Measurements from ENCODE around the gene TMEM30B.
"Not testable (repeated sequence)": the region's sequence is repeated elsewhere in the genome, so short reads cannot be mapped to it uniquely, and the experiment has no call there.

Gene TMEM30B, protein sequence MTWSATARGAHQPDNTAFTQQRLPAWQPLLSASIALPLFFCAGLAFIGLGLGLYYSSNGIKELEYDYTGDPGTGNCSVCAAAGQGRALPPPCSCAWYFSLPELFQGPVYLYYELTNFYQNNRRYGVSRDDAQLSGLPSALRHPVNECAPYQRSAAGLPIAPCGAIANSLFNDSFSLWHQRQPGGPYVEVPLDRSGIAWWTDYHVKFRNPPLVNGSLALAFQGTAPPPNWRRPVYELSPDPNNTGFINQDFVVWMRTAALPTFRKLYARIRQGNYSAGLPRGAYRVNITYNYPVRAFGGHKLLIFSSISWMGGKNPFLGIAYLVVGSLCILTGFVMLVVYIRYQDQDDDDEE

DNA sequence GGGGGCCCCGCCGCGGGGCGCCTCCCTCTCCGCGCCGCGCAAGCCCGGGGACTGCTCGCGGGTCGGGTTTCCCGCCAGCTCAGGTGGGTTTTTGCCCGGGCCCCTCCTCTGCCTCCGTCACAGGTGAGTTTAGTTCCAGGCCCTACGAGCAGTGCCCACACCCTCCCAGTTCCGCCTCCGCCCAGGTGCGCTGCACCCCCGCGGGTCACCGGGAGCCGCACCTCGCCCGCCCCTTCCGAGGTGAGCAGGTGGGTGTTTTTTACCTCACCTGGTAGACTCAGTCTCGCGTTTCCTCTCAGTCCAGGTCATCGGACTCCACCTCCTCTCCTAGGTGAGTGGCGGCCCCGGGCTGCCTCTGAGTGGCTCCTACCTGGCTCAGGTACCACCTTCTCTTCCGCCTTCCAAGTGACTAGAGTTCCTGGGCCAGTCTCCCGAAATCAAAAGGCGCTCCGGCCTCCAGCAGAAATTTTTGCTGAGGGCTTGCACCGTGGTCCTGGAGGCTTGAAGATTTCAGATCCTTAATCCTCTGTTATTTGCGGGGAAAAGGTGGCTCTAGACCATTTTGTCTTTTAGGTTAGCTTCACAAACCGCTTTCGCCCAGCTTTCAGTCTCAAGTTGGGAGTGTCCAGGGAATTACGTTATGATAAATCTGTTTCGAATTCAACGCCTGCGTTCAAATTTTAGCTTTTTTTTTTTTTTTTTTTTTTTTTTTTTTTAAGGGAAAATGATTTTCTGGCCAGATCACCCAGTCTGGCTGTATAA is at the start of gene TMEM30B:
Gene TMEM30B, minus strand, starts transcription at position 153 of the 762 bp plus-strand sequence. CDS start 191 bp downstream, outside the sequence.
- no peak for DNase-seq (ENCODE audit: low spot score)

- no peak for DNase-seq (ENCODE audit: low spot score)
Measured at GRCh38 chr14:61330511-61330910, 49.4 kb upstream of the TMEM30B start.

- DNase-seq (ENCODE audit: low spot score) = peak; percentile 27
Measured at GRCh38 chr14:61329478-61330051, 48.4 kb upstream of the TMEM30B start.

GRCh38 chr14:61328626-61329262 is 47.6 kb upstream of the TMEM30B start:
- DNase-seq (ENCODE audit: low spot score) = no peak

GRCh38 chr14:61326847-61327246 is 45.7 kb upstream of the TMEM30B start:
- DNase-seq (ENCODE audit: low spot score) = no peak

DNA sequence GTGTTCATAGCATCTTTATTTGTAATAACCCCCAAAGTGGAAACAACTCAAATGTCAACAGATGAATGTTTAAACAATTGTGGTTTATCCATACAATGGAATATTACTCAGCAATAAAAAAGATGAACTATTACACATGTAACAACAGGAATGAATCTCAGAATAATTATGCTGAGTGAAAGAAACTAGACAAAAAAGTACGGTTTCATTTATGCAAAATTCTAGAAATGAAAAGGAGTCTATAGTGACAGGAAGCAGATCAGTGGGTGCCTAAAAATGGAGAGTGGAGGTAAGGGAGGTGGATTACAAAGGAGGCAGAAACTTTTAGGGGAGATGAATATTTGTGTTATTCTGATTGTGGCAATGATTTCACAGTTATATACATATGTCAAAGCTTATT is 45.0 kb upstream of the TMEM30B start:
- no peak for DNase-seq (ENCODE audit: low spot score)

DNA sequence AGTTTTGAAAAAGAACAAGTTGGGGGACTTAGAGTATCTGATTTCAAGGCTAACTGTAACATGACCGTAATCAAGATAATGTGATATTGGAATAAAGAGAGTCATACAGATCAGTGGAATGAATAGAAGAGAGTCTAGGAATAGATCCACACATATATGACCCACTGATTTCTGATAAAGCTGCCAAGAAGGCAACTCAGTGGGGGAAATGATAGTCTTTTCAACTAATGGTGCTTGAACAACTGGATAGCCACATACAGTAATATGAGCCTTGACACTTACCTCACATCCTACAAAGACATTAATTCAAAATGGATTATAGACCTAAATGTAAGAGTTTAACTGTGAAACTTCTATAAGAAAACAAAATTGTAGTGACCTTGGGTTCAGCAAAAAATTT is 44.0 kb upstream of the TMEM30B start:
- DNase-seq (ENCODE audit: low spot score) = no peak

DNA sequence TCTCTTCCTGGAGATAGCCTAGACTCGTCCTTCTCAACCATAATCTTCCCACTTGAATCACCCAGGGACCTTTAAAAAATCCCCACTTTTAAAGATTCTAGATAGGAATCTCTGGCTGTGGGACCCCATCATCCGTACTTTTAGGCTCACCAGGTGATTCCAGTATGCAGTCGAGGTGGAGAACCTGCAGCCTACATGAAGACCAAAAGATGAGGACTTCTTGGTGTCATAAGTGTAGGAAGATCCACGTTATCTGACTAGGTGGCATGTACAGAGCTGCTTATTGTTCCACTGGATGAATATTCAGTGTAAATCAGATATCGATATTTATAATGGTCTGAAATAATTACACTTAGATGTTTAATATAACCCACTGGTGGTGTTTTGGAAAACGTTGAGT is 42.8 kb upstream of the TMEM30B start:
- DNase-seq (ENCODE audit: low spot score) = no peak

- DNase-seq (ENCODE audit: low spot score) = no peak
Measured at GRCh38 chr14:61322799-61323290, 41.7 kb upstream of the TMEM30B start.

- peak; percentile 23 for DNase-seq (ENCODE audit: low spot score)
Measured at GRCh38 chr14:61322011-61322798, 41.1 kb upstream of the TMEM30B start.

- DNase-seq (ENCODE audit: low spot score) = peak; percentile 74
Measured at GRCh38 chr14:61321385-61322010, 40.4 kb upstream of the TMEM30B start, which contains the start of gene PRKCH. Gene PRKCH (plus strand): TSS chr14:61321579. CDS start chr14:61322102, 523 bp downstream.

DNA sequence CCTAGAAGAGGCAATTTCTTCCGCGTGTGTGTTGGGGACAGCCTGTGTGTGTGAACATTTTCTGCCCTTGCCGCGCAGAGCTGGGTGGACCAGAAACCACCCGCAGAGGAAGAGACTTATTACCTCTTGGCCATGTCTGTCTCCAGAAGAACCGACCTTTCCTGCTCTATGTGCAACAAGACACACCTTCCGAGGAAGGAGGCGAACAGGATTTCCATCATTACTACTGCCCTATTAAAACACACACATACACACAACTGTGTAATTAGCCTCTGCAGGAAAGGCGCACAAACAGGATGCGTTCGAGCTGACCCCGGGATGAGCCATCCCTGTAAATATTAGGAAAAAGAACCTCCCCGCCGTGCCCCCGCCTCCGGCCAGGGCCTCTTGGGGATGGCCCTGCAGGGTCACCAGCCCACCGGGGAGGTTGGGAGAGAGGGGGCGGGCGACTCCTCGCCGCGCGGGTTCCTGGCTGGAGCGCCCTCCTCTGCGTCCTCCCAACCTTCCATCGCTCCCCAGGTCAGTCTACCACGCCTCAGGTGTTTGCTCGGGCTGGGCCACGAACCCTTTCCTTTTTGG is 39.8 kb upstream of the TMEM30B start:
- no peak for DNase-seq (ENCODE audit: low spot score)

- not testable (repeated sequence) for DNase-seq (ENCODE audit: low spot score)
Measured at GRCh38 chr14:61320170-61320569, 39.0 kb upstream of the TMEM30B start.

DNA sequence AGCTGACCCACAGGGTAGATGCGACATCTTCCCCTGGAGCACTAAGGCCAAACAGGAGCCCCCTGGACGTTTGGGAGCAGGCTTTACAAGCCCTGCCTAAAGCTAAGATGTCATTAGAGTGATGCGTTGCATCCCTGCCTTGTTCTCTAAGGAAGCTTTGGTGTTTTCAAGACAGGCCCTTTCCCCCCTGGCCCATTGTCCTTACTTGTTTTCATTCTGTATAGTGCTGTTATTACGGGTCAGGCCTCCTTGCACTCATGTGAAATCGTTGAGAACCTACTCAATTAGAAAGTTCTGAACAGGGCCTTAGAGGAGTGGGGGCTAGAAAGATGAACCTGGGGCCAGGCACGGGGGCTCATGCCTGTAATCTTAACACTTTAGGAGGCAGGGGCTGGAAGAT is 38.6 kb upstream of the TMEM30B start:
- DNase-seq (ENCODE audit: low spot score) = no peak

DNA sequence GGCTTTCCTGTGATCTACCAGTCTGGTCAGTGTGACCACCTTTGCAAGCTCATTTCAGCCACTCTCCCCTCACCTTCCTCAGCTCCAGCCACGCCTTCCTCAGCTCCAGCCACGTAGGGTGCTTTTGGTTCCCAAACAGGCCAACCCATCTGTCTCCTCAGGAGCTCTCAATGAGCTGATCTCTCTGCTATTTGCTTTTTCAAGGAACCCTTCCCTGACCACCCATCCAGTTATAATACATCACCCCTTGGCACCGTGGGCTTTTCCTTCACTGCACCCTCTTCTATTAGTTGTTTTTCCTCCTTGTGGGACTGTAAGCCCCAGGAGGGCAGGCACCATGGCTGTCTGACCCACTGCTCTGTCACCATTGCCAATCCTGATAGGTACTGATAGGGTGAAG is 37.9 kb upstream of the TMEM30B start:
- DNase-seq (ENCODE audit: low spot score) = no peak

- no peak for DNase-seq (ENCODE audit: low spot score)
Measured at GRCh38 chr14:61315313-61315712, 34.2 kb upstream of the TMEM30B start.

GRCh38 chr14:61308701-61309100 is 27.6 kb upstream of the TMEM30B start:
- DNase-seq (ENCODE audit: low spot score) = not testable (repeated sequence)

DNA sequence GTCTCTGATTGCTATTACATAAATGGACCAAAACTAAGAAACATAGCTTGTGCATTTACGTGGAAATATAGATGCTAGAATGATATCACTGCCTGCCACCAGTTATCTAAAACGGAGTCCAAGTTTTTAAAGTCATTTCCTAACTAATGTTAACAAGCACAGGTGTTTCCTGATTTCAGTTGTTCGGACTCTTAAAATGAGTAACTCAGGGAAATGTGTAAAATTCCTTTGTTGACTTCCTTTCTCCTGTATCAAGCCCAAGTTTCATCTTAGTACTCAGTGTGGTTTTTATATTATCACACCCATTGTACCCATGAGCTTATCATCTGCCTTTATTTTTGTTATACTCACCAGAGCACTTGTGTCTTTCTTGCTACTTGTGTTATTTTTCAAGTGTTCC is 27.1 kb upstream of the TMEM30B start:
- no peak for DNase-seq (ENCODE audit: low spot score)

- DNase-seq (ENCODE audit: low spot score) = no peak
Measured at GRCh38 chr14:61304688-61305087, 23.6 kb upstream of the TMEM30B start.

DNA sequence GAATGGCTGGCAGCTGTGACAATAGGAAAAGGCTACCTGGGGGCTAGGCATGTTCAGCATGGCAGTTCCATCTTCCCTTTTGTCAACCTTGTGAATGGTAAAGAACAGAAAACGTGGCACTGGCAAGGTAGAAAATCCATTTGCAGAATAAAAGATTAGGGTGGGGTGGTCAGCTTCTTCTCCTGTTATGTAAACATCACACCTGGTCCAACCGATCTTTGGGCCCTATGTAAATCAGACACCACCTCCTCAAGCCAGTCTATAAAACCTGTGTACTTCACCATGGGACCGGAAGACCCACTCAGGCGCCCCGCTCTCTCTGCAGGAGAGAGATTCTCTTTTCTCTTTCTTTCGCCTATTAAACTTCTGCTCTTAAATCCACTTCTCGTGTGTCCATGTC is 19.6 kb upstream of the TMEM30B start:
- DNase-seq (ENCODE audit: low spot score) = no peak

GRCh38 chr14:61300209-61300608 is 19.1 kb upstream of the TMEM30B start:
- DNase-seq (ENCODE audit: low spot score) = no peak
